WTC11 (cell line): ENCODE data around the gene CCDC167. TPM values are rescaled to one million over a fixed set of nuclear protein-coding genes. Genes with fewer than 3 reads are reported as not detected.

Source experiments
- ATAC-seq: fragments of 200-7000 bp; cut with Tn5 transposase; 2 replicates; pipeline ENCODE4 v1.10.0; 2021; ENCODE audit warnings: mild to moderate bottlenecking, moderate library complexity
- CTCF ChIA-PET: fragments of 300-600 bp; sonication (Branson Sonifier 250); formaldehyde crosslinking; loops from one replicate; lab custom pipeline; 2021; ENCODE audit warnings: antibody characterized with exemption; lab: Charles Lee
- POLR2A ChIA-PET: fragments of 350-600 bp; sonication (Branson Sonifier 250); formaldehyde crosslinking; loops from one replicate; lab custom pipeline; 2021; ENCODE audit warnings: antibody characterized with exemption; lab: Charles Lee
- DNase-seq: peaks from one replicate; pipeline ENCODE4 v3.0.0; 2021; ENCODE audit warnings: low spot score
- H3K27ac Mint-ChIP-seq: 2 replicates; pipeline ENCODE4 v1.8.0; 2021; ENCODE audit warnings: mixed read lengths
- H3K27me3 Mint-ChIP-seq: 2 replicates; pipeline ENCODE4 v1.8.0; 2021; ENCODE audit warnings: low read depth, mild to moderate bottlenecking, moderate library complexity, mixed read lengths
- H3K36me3 Mint-ChIP-seq: 2 replicates; pipeline ENCODE4 v1.8.0; 2021; ENCODE audit warnings: mixed read lengths
- H3K4me1 Mint-ChIP-seq: 2 replicates; pipeline ENCODE4 v1.8.0; 2022; ENCODE audit warnings: mixed read lengths
- H3K4me3 Mint-ChIP-seq: 2 replicates; pipeline ENCODE4 v1.8.0; 2021; ENCODE audit warnings: mild to moderate bottlenecking, moderate library complexity, mixed read lengths
- H3K9me3 Mint-ChIP-seq: 2 replicates; pipeline ENCODE4 v1.8.0; 2021; ENCODE audit warnings: mixed read lengths
- AR ChIP-seq: fragments of 250-450 bp; sonication (Bioruptor Pico); IDR thresholded peaks from 2 replicates; pipeline ENCODE4 v1.9.0; 2021; ENCODE audit warnings: mild to moderate bottlenecking
- ATF2 ChIP-seq: sonication (generic); formaldehyde crosslinking; IDR thresholded peaks from 2 replicates; pipeline ENCODE4 v1.8.1; 2022; ENCODE audit warnings: low read depth, missing genetic modification reagents, borderline replicate concordance
- CREM ChIP-seq: sonication (generic); formaldehyde crosslinking; IDR thresholded peaks from 2 replicates; pipeline ENCODE4 v1.8.1; 2022; ENCODE audit warnings: mild to moderate bottlenecking, missing genetic modification reagents, moderate library complexity
- FOXJ3 ChIP-seq: sonication (generic); formaldehyde crosslinking; IDR thresholded peaks from 2 replicates; pipeline ENCODE4 v1.9.0; 2021; ENCODE audit warnings: missing genetic modification reagents, mild to moderate bottlenecking, borderline replicate concordance
- PRDM15 ChIP-seq: sonication (generic); formaldehyde crosslinking; IDR thresholded peaks from 2 replicates; pipeline ENCODE4 v1.8.0; 2022; ENCODE audit warnings: missing genetic modification reagents
- USF1 ChIP-seq: sonication (generic); formaldehyde crosslinking; IDR thresholded peaks from 2 replicates; pipeline ENCODE4 v1.8.0; 2022; ENCODE audit warnings: mild to moderate bottlenecking, missing genetic modification reagents
- ZNF138 ChIP-seq: sonication (generic); formaldehyde crosslinking; conservative IDR thresholded peaks from 2 replicates; pipeline ENCODE4 v1.8.1; 2022; ENCODE audit warnings: mild to moderate bottlenecking, moderate library complexity, missing genetic modification reagents
- ZNF263 ChIP-seq: sonication (generic); formaldehyde crosslinking; IDR thresholded peaks from 2 replicates; pipeline ENCODE4 v1.8.1; 2022; ENCODE audit warnings: low read depth, mild to moderate bottlenecking, moderate library complexity, missing genetic modification reagents
- total RNA-seq: library from RNA; stranded (reverse); gene quantifications from 3 replicates; pipeline ENCODE4 v1.2.3, GENCODE V29; 2021
- TF ChIP-seq, protein P1 (sequence below): sonication (generic); formaldehyde crosslinking; IDR thresholded peaks from 2 replicates; pipeline ENCODE4 v1.8.1; 2022; ENCODE audit warnings: mild to moderate bottlenecking, moderate library complexity, missing genetic modification reagents
- TF ChIP-seq, protein P2 (sequence below): sonication (generic); formaldehyde crosslinking; IDR thresholded peaks from 2 replicates; pipeline ENCODE4 v1.8.0; 2023; ENCODE audit warnings: mild to moderate bottlenecking, missing genetic modification reagents
- TF ChIP-seq, protein P3 (sequence below): sonication (generic); formaldehyde crosslinking; IDR thresholded peaks from 2 replicates; pipeline ENCODE4 v1.8.1; 2022; ENCODE audit warnings: missing genetic modification reagents, borderline replicate concordance

CCDC167 gene
- total RNA-seq, 1 experiment from 2014 or later, result 19.1 TPM

GRCh38 chr6:37518116-37518515, 18.4 kb upstream of the CCDC167 start (continued):
- TF ChIP-seq, protein P1, sequence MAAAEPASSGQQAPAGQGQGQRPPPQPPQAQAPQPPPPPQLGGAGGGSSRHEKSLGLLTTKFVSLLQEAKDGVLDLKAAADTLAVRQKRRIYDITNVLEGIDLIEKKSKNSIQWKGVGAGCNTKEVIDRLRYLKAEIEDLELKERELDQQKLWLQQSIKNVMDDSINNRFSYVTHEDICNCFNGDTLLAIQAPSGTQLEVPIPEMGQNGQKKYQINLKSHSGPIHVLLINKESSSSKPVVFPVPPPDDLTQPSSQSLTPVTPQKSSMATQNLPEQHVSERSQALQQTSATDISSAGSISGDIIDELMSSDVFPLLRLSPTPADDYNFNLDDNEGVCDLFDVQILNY, result no peak
- no peak for TF ChIP-seq CREM
- TF ChIP-seq, all 79 proteins: peak for 0

DNA sequence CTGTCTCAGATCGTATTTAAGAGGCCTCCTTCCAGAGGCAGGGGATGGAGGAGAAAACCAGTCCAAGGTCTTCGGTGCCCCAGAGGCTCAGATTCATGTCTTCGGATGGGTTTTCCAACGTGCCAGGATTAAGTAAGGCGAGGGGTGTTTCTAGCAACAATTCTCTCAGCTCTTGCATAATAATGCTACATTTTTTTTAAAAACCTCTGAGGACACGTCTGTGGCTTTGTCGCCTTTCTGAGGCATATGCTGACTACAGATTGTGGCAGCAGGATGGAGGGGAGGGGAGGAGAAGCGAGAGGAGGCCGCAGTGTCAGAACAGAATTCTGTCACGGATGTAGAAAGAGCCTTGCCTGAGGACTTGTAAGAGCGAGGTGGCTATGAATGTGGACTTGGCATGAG, 17.7 kb upstream of the CCDC167 start:
- Mint-ChIP-seq H3K9me3 (0 out of 2 replicates have a peak, but pooled peaks cover 6% of the 10 kb centered on the region), H3K4me3 (no peak overlapping the region), H3K36me3 (no peaks in the 10 kb centered on the region), H3K27ac (no peak overlapping the region), H3K27me3 (peaks cover 32% of the 10 kb centered on the region), H3K4me1 (peaks cover 50% of the 10 kb centered on the region)
- ChIA-PET CTCF (interaction anchor here (0.6 to 3.0 kb wide), 3 partner anchors 9 to 49 kb away, joined by 3 to 18 read pairs (median 5); no protein-coding TSS in a partner anchor), POLR2A (no interaction called here)
- DNase-seq (no peak), ATAC-seq (no peak)
- TF ChIP-seq ATF2 (no peak), AR (CRISPR knock-in tag) (no peak), PRDM15 (CRISPR knock-in tag) (no peak), FOXJ3 (CRISPR knock-in tag) (no peak), ZNF138 (CRISPR knock-in tag) (no peak), USF1 (no peak), ZNF263 (CRISPR knock-in tag) (no peak)
- TF ChIP-seq, protein P2, sequence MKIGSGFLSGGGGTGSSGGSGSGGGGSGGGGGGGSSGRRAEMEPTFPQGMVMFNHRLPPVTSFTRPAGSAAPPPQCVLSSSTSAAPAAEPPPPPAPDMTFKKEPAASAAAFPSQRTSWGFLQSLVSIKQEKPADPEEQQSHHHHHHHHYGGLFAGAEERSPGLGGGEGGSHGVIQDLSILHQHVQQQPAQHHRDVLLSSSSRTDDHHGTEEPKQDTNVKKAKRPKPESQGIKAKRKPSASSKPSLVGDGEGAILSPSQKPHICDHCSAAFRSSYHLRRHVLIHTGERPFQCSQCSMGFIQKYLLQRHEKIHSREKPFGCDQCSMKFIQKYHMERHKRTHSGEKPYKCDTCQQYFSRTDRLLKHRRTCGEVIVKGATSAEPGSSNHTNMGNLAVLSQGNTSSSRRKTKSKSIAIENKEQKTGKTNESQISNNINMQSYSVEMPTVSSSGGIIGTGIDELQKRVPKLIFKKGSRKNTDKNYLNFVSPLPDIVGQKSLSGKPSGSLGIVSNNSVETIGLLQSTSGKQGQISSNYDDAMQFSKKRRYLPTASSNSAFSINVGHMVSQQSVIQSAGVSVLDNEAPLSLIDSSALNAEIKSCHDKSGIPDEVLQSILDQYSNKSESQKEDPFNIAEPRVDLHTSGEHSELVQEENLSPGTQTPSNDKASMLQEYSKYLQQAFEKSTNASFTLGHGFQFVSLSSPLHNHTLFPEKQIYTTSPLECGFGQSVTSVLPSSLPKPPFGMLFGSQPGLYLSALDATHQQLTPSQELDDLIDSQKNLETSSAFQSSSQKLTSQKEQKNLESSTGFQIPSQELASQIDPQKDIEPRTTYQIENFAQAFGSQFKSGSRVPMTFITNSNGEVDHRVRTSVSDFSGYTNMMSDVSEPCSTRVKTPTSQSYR (CRISPR knock-in tag), result no peak
- TF ChIP-seq, protein P3, sequence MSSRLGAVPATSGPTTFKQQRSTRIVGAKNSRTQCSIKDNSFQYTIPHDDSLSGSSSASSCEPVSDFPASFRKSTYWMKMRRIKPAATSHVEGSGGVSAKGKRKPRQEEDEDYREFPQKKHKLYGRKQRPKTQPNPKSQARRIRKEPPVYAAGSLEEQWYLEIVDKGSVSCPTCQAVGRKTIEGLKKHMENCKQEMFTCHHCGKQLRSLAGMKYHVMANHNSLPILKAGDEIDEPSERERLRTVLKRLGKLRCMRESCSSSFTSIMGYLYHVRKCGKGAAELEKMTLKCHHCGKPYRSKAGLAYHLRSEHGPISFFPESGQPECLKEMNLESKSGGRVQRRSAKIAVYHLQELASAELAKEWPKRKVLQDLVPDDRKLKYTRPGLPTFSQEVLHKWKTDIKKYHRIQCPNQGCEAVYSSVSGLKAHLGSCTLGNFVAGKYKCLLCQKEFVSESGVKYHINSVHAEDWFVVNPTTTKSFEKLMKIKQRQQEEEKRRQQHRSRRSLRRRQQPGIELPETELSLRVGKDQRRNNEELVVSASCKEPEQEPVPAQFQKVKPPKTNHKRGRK (CRISPR knock-in tag), result no peak
